ENCODE measurements around the gene DDX6. TPM values are rescaled to one million over a fixed set of nuclear protein-coding genes. Genes with fewer than 3 reads are reported as not detected.

Gene DDX6
- total RNA-seq, 1 experiment from 2014 or later, result 151 TPM

- Mint-ChIP-seq H3K9me3 (peaks cover 14% of the 10 kb centered on the region), H3K27ac (no peak overlapping the region), H3K36me3 (no peaks in the 10 kb centered on the region), H3K4me3 (no peak overlapping the region), H3K4me1 (no peaks in the 10 kb centered on the region), H3K27me3 (ENCODE audit: low read depth) (peaks cover 12% of the 10 kb centered on the region; the same call in 1 of the 2 replicates)
- TF ChIP-seq ETV6 (CRISPR knock-in tag; IDR thresholded peaks at IDR 0.05), result no peak
- no peak for TF ChIP-seq ZNF317 (CRISPR knock-in tag; IDR thresholded peaks at IDR 0.05; ENCODE audit: borderline replicate concordance, low read depth)
- no peak for TF ChIP-seq NFATC4 (CRISPR knock-in tag; IDR thresholded peaks at IDR 0.05)
- no peak for TF ChIP-seq FOXJ3 (CRISPR knock-in tag; IDR thresholded peaks at IDR 0.05; ENCODE audit: borderline replicate concordance)
- TF ChIP-seq RORB (CRISPR knock-in tag; IDR thresholded peaks at IDR 0.05), result no peak
- no peak for TF ChIP-seq ZBTB21 (CRISPR knock-in tag; IDR thresholded peaks at IDR 0.05; ENCODE audit: borderline replicate concordance)
- TF ChIP-seq, protein P1, sequence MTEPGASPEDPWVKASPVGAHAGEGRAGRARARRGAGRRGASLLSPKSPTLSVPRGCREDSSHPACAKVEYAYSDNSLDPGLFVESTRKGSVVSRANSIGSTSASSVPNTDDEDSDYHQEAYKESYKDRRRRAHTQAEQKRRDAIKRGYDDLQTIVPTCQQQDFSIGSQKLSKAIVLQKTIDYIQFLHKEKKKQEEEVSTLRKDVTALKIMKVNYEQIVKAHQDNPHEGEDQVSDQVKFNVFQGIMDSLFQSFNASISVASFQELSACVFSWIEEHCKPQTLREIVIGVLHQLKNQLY (CRISPR knock-in tag; IDR thresholded peaks at IDR 0.05), result no peak
- TF ChIP-seq CDX4 (CRISPR knock-in tag; IDR thresholded peaks at IDR 0.05; ENCODE audit: borderline replicate concordance), result no peak
- no peak for TF ChIP-seq ATF1 (CRISPR knock-in tag; IDR thresholded peaks at IDR 0.05)
- TF ChIP-seq SMAD3 (CRISPR knock-in tag; IDR thresholded peaks at IDR 0.05; ENCODE audit: borderline replicate concordance), result no peak
- TF ChIP-seq, protein P2, sequence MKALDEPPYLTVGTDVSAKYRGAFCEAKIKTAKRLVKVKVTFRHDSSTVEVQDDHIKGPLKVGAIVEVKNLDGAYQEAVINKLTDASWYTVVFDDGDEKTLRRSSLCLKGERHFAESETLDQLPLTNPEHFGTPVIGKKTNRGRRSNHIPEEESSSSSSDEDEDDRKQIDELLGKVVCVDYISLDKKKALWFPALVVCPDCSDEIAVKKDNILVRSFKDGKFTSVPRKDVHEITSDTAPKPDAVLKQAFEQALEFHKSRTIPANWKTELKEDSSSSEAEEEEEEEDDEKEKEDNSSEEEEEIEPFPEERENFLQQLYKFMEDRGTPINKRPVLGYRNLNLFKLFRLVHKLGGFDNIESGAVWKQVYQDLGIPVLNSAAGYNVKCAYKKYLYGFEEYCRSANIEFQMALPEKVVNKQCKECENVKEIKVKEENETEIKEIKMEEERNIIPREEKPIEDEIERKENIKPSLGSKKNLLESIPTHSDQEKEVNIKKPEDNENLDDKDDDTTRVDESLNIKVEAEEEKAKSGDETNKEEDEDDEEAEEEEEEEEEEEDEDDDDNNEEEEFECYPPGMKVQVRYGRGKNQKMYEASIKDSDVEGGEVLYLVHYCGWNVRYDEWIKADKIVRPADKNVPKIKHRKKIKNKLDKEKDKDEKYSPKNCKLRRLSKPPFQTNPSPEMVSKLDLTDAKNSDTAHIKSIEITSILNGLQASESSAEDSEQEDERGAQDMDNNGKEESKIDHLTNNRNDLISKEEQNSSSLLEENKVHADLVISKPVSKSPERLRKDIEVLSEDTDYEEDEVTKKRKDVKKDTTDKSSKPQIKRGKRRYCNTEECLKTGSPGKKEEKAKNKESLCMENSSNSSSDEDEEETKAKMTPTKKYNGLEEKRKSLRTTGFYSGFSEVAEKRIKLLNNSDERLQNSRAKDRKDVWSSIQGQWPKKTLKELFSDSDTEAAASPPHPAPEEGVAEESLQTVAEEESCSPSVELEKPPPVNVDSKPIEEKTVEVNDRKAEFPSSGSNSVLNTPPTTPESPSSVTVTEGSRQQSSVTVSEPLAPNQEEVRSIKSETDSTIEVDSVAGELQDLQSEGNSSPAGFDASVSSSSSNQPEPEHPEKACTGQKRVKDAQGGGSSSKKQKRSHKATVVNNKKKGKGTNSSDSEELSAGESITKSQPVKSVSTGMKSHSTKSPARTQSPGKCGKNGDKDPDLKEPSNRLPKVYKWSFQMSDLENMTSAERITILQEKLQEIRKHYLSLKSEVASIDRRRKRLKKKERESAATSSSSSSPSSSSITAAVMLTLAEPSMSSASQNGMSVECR (CRISPR knock-in tag; IDR thresholded peaks at IDR 0.05; ENCODE audit: borderline replicate concordance), result no peak
- TF ChIP-seq MYBL2 (CRISPR knock-in tag; IDR thresholded peaks at IDR 0.05), result no peak
- no peak for TF ChIP-seq ESRRA (CRISPR knock-in tag; IDR thresholded peaks at IDR 0.05; ENCODE audit: borderline replicate concordance)
- no peak for TF ChIP-seq CREM (CRISPR knock-in tag; IDR thresholded peaks at IDR 0.05)
- TF ChIP-seq GTF2I (CRISPR knock-in tag; conservative IDR thresholded peaks at IDR 0.05), result no peak
- CTCF ChIA-PET, result interaction anchor here (1.0 kb wide), 1 partner anchor 118 kb away, joined by 4 read pairs; no protein-coding TSS in a partner anchor
- DNase-seq (ENCODE audit: low spot score) (no peak), ATAC-seq (no peak)
- POLR2A ChIA-PET, result no interaction called here
Measured at GRCh38 chr11:118807800-118808778, 17.1 kb upstream of the DDX6 start.

DNA sequence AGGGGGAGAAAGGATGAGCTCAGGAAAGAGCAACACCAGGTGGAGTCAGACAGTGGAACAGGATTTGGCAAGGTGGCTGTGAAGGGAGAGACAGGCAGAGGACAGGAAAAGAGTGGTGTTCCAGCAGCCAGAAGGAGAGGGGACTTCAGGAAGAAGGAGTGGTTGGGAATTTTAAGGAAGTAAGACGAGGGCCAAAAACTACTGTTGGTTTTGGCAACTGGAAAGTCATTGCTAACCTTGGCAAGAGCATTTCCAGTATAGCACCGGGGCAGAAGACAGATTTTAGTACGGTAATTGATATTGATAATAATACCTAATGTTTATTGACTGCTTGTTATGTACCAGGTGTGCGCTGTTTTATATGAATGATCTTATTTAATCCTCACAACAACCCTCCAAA is 15.4 kb upstream of the DDX6 start:
- DNase-seq (ENCODE audit: low spot score) (no peak), ATAC-seq (no peak)
- H3K27me3 Mint-ChIP-seq (ENCODE audit: low read depth), result peaks cover 8% of the 10 kb centered on the region; the same call in 1 of the 2 replicates
- ChIA-PET POLR2A (no interaction called here), CTCF (no interaction called here)
- no peak overlapping the region for H3K4me3 Mint-ChIP-seq
- H3K4me1 Mint-ChIP-seq, result no peaks in the 10 kb centered on the region
- H3K27ac Mint-ChIP-seq, result no peak overlapping the region
- H3K9me3 Mint-ChIP-seq, result peaks cover 9% of the 10 kb centered on the region
- H3K36me3 Mint-ChIP-seq, result no peaks in the 10 kb centered on the region
- TF ChIP-seq ZNF219 (CRISPR knock-in tag; IDR thresholded peaks at IDR 0.05; ENCODE audit: borderline replicate concordance), result no peak
- TF ChIP-seq ZBTB21 (CRISPR knock-in tag; IDR thresholded peaks at IDR 0.05; ENCODE audit: borderline replicate concordance), result no peak
- TF ChIP-seq TP53 (CRISPR knock-in tag; IDR thresholded peaks at IDR 0.05), result no peak
